GM21717 (cell line): ENCODE data around the gene PDK4.
"Not testable (repeated sequence)": the region's sequence is repeated elsewhere in the genome, so short reads cannot be mapped to it uniquely, and the experiment has no call there.

Experiments
- ATAC-seq: cut with Tn5 transposase; IDR thresholded peaks from one replicate; pipeline ENCODE4 v1.9.1; 2021; ENCODE audit warnings: mild to moderate bottlenecking, moderate library complexity; ENCODE audit not compliant: unreplicated experiment

PDK4 gene

GRCh38 chr7:95578299-95578855 lies 17.9 kb downstream of the PDK4 start:
- no peak for ATAC-seq

- no peak for ATAC-seq
These were observed 19.2 kb downstream of the PDK4 start for GRCh38 chr7:95577137-95577536.

- no peak for ATAC-seq
These were observed 26.6 kb downstream of the PDK4 start for GRCh38 chr7:95569720-95570119.

GRCh38 chr7:95560674-95561073 lies 35.6 kb downstream of the PDK4 start:
- no peak for ATAC-seq

- no peak for ATAC-seq
These were observed 37.5 kb downstream of the PDK4 start for GRCh38 chr7:95558864-95559263.

- no peak for ATAC-seq
These were observed 39.5 kb downstream of the PDK4 start for GRCh38 chr7:95556777-95557176.

GRCh38 chr7:95553939-95554338 lies 42.4 kb downstream of the PDK4 start:
- ATAC-seq, result no peak

- ATAC-seq, result not testable (repeated sequence)
These were observed 44.0 kb downstream of the PDK4 start for GRCh38 chr7:95552010-95552926.

- no peak for ATAC-seq
These were observed 45.8 kb downstream of the PDK4 start for GRCh38 chr7:95550546-95550945.

GRCh38 chr7:95549818-95550529 lies 46.3 kb downstream of the PDK4 start:
- no peak for ATAC-seq

- ATAC-seq, result no peak
These were observed 48.7 kb downstream of the PDK4 start for GRCh38 chr7:95547361-95548348.

- ATAC-seq, result no peak
These were observed 49.7 kb downstream of the PDK4 start for GRCh38 chr7:95546647-95547046.

GRCh38 chr7:95545673-95546072 lies 50.6 kb downstream of the PDK4 start:
- ATAC-seq, result no peak

GRCh38 chr7:95545007-95545615 lies 51.2 kb downstream of the PDK4 start:
- ATAC-seq, result no peak

GRCh38 chr7:95544171-95544570 lies 52.1 kb downstream of the PDK4 start:
- ATAC-seq, result no peak

- no peak for ATAC-seq
These were observed 53.0 kb downstream of the PDK4 start for GRCh38 chr7:95543312-95543711.

- ATAC-seq, result no peak
These were observed 56.0 kb downstream of the PDK4 start for GRCh38 chr7:95540366-95540765.

- no peak for ATAC-seq
These were observed 56.9 kb downstream of the PDK4 start for GRCh38 chr7:95539426-95539825.

GRCh38 chr7:95537468-95537867 lies 58.8 kb downstream of the PDK4 start:
- ATAC-seq, result no peak

- ATAC-seq, result no peak
These were observed 59.5 kb downstream of the PDK4 start for GRCh38 chr7:95536656-95537311.
